NK-92 (cell line): ENCODE results near the gene PCA3.

ENCODE experiments used
- DNase-seq: peaks from one replicate; lab custom pipeline; 2025; ENCODE audit not compliant: unreplicated experiment; lab: John Stamatoyannopoulos, UW

PCA3 gene

DNA sequence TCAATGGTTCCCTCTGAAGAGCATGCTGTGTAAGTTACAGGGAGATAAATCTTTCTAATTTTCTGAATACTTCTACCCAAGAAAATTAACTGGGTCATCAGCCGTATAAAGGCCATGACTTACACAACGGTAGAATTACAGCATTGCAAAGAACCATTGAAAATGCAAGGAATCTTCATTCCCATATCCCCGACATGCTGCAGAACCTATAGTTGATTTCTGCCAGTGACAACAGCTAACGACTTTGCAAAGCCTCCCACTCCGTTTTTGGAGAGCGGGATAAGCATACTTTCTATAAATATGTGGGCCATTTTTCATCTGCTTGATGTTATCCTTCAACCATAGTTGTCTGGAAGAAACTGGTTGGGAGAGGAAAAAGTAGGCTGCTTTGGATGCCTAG is 56.2 kb downstream of the PCA3 start:
- no peak for DNase-seq

DNA sequence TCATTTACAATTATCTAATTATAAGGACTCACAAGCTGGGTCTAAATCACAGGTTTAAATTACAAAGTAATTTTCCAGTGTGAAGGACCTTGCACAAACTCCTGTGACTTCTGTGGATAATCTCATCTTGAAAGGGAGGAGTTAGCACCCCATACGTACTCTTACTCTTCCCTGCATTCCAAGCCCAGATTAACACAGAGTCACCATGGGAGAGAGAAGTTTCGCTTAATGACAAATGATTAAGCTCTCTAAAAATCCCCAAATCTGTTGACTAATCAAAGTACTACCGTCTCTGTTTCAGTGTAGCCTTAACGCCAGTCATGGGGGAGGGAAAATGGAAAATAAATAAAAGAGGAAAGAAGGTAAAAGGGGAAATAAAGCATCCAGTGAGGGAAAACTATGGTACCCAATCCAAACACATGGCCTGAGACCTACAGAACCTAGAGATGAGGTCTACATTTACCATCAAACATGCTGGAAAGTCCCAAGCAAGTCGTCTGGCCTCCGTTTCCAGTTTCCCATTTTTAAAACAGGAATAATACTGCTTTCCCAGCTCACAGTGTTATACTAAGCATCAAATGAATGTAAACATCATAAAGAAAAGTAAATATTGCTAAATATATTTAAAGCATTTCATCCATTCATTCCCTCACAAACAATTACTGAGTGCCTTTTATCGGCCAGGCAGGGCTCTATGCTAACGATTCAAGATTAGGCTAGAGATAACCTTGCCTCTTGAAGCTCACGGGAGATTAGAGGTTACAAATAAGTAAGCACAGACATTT is 63.2 kb downstream of the PCA3 start:
- DNase-seq = no peak

DNA sequence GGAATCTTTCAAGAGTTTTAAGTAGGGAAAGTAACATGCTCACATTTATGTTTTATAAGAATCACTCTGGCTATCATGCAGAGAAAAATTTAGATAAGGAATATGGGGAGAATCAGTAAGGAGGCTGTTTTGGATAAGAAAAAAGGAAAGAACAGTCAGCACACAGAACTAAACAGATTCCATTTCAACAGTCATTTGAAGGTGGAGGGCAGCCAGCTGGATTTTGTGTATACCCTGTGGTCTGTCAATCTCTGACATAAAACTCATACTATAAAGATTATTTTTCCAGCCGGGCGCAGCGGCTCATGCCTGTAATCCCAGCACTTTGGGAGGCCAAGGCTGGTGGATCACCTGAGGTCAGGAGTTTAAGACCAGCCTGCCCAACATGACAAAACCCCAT is 64.2 kb downstream of the PCA3 start:
- DNase-seq = no peak

DNA sequence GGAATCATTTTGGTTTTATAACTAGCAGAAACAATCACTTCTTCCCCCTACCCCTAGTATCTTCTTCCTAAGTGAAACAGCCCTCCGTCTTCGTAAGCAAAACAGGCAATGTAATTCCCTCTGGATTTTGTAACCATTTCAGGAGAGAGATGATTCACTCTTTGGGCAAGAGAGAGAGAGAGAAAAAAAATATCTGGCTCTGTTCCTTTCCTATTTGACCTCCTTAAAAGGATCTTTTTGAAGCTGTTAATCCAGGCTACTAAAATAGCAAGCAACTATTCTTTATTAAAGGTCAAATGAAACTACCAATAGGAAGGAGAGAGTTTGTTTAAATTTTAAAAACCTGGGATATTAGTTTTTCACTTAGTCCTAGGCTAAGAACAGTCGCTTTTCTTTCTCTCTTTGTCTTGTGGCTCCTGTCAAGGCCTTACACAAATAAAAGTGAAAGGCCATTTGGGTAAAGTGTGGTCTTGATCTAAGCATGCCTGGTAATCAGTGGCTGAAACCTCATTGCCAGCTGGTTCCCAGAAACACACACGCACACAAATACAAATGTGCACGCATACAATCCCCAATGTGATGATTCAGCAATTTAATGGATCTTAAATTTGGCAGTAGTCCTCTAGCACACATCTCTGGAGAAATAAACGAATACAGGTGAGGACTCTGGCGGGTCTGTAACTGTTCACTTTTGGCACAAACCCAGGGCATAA is 71.5 kb downstream of the PCA3 start:
- no peak for DNase-seq
